ENCODE results near the gene RNF34. TPM values are rescaled to one million over a fixed set of nuclear protein-coding genes. Genes with fewer than 3 reads are reported as not detected.

RNF34 gene
- total RNA-seq, 4 donors from 2014 or later = 50.4 to 83.4 (median 72.9) TPM

DNA sequence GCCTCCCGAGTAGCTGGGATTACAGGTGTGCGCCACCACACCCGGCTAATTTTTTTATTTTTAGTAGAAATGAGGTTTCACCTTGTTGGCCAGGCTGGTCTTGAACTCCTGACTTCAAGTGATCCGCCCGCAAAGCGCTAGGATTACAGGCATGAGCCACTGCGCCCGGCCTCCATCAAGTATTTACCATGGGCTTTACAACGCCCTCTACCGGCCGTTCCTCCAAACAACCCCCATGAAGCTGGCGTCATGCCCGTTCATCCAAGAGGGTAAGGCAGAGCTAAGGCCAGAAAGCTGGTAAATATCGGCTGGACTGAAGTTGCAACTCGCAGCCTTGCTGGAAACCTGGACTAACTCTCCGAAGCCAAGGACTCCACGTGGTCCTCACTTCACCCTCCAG is 41.6 kb downstream of the RNF34 start:
- Histone ChIP-seq H3K36me3 (peaks cover 0 to 49% (median 0%) of the 10 kb centered on the region in 3 donors), H3K27ac (no peak overlapping the region), H3K4me1 (peaks cover 0 to 20% (median 0%) of the 10 kb centered on the region in 4 donors), H3K4me3 (no peak overlapping the region), H3K9me3 (no peaks in the 10 kb centered on the region), H3K27me3 (no peaks in the 10 kb centered on the region)
- TF ChIP-seq POLR2A (IDR thresholded peaks at IDR 0.05) = no peak
- TF ChIP-seq, protein P1, sequence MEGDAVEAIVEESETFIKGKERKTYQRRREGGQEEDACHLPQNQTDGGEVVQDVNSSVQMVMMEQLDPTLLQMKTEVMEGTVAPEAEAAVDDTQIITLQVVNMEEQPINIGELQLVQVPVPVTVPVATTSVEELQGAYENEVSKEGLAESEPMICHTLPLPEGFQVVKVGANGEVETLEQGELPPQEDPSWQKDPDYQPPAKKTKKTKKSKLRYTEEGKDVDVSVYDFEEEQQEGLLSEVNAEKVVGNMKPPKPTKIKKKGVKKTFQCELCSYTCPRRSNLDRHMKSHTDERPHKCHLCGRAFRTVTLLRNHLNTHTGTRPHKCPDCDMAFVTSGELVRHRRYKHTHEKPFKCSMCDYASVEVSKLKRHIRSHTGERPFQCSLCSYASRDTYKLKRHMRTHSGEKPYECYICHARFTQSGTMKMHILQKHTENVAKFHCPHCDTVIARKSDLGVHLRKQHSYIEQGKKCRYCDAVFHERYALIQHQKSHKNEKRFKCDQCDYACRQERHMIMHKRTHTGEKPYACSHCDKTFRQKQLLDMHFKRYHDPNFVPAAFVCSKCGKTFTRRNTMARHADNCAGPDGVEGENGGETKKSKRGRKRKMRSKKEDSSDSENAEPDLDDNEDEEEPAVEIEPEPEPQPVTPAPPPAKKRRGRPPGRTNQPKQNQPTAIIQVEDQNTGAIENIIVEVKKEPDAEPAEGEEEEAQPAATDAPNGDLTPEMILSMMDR (IDR thresholded peaks at IDR 0.05) = peak in 3 of 6 experiments; percentile 13 to 24 (median 20)
- no peak for DNase-seq

- Histone ChIP-seq H3K27ac (no peak overlapping the region), H3K36me3 (peaks cover 0 to 49% (median 0%) of the 10 kb centered on the region in 3 donors), H3K4me3 (no peak overlapping the region), H3K9me3 (no peaks in the 10 kb centered on the region), H3K27me3 (no peaks in the 10 kb centered on the region), H3K4me1 (peaks cover 0 to 20% (median 0%) of the 10 kb centered on the region in 4 donors)
- DNase-seq = no peak
- no peak for TF ChIP-seq POLR2A (IDR thresholded peaks at IDR 0.05)
- TF ChIP-seq, protein P1 (IDR thresholded peaks at IDR 0.05) = no peak
These were observed 42.4 kb downstream of the RNF34 start for GRCh38 chr12:121442028-121442948.

- H3K4me3 ChIP-seq = no peak overlapping the region
- TF ChIP-seq, protein P1 (IDR thresholded peaks at IDR 0.05) = peak; percentile 58 to 91 (median 84)
- no peak for TF ChIP-seq POLR2A (IDR thresholded peaks at IDR 0.05)
- H3K36me3 ChIP-seq = peaks cover 0 to 49% (median 0%) of the 10 kb centered on the region in 3 donors
- H3K4me1 ChIP-seq = peaks cover 0 to 20% (median 0%) of the 10 kb centered on the region in 4 donors
- H3K27me3 ChIP-seq = no peaks in the 10 kb centered on the region
- H3K27ac ChIP-seq = peak overlapping the region in 2 of 4 donors; percentile 4 to 39
- H3K9me3 ChIP-seq = no peaks in the 10 kb centered on the region
- DNase-seq = peak; percentile 59 to 92 (median 90)
These were observed 43.4 kb downstream of the RNF34 start for GRCh38 chr12:121443193-121443870.

DNA sequence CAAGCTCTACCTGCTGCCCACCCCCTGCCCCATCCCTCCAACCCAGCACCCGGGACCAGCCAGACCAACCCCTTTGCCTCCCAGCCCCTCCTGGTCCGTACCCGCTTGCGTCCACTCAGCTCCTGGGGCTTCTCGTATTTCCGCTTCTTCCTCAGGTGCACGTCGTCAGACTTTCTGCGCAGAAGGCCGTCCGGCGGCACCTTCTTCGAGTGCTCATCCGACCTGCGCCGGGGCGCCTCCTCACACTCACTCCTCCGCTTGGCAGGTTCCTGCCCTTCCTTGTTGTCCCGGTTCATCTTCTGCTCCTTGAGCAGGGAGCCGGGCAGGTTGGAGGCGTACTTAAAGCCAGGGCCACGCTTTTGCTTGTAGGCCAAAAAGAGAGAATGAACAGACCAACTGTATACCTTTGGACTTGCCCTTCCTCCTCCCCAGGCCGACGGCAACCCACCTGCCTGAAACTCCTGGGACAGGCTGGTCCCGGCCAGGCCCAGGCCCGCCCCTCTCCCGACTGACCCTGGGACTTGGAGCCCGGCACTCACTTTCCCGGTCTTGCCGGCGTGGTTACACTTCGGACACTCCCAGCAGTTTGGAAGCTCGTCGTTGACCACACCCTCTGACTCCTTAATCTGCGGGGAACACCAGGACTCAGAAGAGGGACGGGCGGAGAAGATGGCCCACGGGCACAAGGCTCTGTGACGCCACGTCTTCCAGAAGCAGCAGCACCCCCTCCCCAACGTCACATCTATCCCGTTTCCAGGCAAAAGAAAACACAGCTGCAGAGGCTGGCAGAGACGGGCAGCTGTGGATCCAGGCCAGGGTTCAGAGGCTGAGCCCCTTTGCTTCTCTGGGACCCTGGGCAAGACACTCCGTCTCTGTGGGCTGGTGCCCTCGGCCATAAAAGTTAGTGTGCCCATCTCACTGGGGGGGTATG is 44.3 kb downstream of the RNF34 start:
- Histone ChIP-seq H3K4me3 (no peak overlapping the region), H3K27ac (peak overlapping the region in 2 of 4 donors; percentile 39 to 51), H3K9me3 (no peaks in the 10 kb centered on the region), H3K27me3 (no peaks in the 10 kb centered on the region), H3K4me1 (peaks cover 0 to 20% (median 0%) of the 10 kb centered on the region in 4 donors), H3K36me3 (peaks cover 0 to 41% (median 0%) of the 10 kb centered on the region in 3 donors)
- peak in 1 of 3 donors; percentile 76 for DNase-seq
- no peak for TF ChIP-seq POLR2A (IDR thresholded peaks at IDR 0.05)
- TF ChIP-seq, protein P1 (IDR thresholded peaks at IDR 0.05) = no peak

DNA sequence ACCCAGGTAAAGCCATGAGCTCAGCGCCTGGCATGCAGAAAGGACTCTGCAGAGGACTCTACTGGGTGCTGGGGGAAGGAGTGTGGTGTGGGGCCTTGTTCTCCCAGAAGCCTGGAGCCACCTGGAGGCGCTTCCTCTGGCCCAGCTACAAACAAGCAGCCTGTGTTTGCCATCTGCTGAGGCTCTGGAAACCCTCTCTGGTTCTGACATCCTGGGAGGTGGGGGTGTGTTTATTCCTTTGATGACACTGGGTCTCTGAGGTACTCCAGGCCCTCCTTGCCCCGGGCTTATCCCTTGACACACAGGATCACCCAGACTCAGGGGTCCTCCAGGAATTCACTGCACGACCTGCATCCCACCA is 44.9 kb downstream of the RNF34 start:
- no peaks in the 10 kb centered on the region for H3K9me3 ChIP-seq
- DNase-seq = no peak
- H3K4me1 ChIP-seq = peaks cover 0 to 20% (median 0%) of the 10 kb centered on the region in 4 donors
- peaks cover 0 to 35% (median 0%) of the 10 kb centered on the region in 3 donors for H3K36me3 ChIP-seq
- TF ChIP-seq POLR2A (IDR thresholded peaks at IDR 0.05) = no peak
- TF ChIP-seq, protein P1 (IDR thresholded peaks at IDR 0.05) = no peak
- H3K27me3 ChIP-seq = no peaks in the 10 kb centered on the region
- H3K27ac ChIP-seq = peak overlapping the region in 2 of 4 donors; percentile 39 to 51
- no peak overlapping the region for H3K4me3 ChIP-seq

Data from Peyer's patch (tissue), 4 donors.